Activated CD8-positive, alpha-beta memory T cell treated with anti-CD3 and anti-CD28 coated beads for 1 hour (primary cell): ENCODE results near the gene ZNF683.

Experiments used
- DNase-seq, 2 donors: peaks; one replicate each; pipeline ENCODE4 v3.0.0-alpha.2; 2020; ENCODE audit warnings: low read depth in 1 of 2; ENCODE audit errors: extremely low read depth in 1 of 2

Gene ZNF683

DNA sequence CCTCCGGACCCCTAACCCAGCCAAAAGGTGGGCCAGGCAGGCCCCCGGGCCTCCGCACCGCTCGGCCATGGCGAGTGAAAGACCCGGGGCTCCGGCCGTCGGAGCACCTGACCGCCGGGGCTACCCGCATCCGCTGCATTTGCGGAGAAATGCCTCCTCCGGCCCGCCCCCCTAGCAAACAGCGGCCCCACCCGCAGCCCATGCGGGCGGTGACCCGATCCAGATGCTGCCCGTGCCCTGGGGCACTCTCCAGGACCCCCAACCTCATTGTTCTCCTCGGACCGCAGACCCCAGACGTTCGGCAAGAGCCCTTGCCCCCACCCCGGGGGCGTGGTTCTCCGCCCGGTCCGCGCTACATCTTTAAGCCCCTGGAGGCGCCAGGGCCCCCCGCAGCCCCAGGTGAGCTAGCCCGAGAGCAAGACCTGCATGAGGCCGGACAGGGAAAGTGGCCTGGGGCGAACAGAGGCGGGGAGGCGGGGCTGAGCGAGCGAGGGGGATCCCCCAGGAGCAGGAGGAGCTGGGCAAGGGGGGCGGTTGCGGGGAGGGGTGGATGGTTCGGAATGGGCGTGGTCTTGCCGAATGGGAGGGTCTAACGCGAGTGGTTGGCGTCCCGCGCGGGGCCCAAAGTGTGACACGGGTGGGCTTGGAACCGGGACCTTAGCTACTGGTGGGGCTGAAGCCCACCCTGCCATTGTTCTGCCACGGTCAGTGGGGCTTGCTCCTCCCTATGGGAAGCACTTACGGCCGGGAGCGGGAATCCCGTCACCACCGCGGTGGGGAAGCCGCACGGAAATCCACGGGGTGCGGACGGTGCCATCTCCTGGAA lies 12.4 kb downstream of the ZNF683 start:
- DNase-seq = peak in 1 of 2 donors; percentile 29

- peak; percentile 57 to 67 for DNase-seq
Observed at GRCh38 chr1:26358411-26359384, 13.9 kb downstream of the ZNF683 start.

GRCh38 chr1:26357121-26357602 lies 15.4 kb downstream of the ZNF683 start:
- DNase-seq = no peak

- DNase-seq = no peak
Observed at GRCh38 chr1:26356106-26356505, 16.4 kb downstream of the ZNF683 start.

- no peak for DNase-seq
Observed at GRCh38 chr1:26354972-26355371, 17.6 kb downstream of the ZNF683 start.

DNA sequence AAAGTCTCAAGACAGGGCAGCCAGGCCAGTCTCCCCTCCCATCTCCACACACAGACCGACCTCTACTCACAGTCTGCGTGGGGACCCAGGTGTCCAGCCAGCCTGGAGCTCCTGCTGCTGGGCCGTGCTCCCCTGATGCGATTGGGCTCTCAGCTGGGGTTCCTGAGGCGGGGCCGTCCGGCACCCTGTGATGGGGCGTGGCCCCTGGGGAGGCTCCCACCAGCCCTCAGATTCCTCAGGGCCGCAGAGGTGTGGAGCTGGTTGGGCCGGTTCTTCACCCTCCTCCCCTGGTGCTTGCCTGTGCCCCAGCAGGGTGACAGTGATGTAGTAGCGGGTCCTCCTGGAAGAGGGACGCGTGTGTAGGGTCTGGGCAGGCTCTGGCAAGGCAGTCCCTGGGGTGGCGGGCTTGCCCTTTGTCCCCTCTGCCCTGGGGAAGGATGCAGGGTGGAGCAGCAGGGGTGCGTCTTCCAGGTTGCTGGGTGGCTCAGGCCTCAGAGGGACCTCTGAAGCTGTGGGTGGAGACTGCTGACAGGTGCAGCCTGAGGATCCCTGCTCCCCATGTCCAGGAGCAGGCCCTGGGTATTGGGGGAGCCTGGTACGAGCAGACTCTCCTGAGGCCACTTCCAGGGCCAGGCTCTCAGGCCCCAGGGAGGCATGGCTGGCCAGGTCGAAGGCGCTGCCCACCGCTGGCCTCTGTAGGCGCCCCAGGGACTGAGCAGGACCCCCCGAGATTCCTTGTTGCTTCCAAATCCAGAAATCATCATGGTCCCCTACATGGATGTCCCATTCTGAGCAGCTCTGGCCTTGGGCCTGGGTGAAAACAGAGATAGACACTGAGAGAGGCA lies 18.4 kb downstream of the ZNF683 start, which contains the start of gene CRYBG2:
Gene CRYBG2 (minus strand): TSS at position 155 of the 845 bp plus-strand sequence. CDS start 7,473 bp downstream, outside the sequence.
- DNase-seq = no peak

DNA sequence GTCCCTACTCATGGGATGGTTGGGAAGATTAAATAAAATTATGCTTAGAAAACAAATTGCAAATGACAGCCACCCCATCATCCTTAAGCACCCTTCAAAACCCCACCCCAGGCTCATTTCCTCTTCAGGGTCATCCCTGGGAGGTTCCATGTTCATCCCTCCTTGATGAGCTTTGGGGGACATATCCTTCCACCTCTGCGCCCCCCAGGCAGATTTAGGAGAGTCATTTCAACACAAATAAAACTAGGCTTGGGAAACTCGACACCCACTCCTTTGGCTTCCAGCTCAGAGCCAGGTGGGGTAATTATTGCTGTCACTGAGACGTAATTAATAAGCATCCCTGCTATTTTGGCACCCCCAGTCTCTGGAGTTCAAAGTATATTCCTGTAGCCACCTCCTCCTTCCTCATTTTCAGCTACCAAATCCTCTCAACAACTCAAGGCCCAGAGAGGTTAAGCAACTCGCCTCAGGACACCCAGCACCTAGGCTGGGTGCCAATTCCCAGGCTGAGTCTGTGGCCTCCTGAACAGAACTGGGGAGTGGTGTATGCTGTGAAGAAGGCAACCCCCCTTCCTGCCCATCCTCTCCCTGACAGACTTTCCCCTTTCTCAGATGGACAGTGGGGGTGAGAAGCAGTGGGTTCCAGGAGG lies 19.2 kb downstream of the ZNF683 start:
- no peak for DNase-seq

DNA sequence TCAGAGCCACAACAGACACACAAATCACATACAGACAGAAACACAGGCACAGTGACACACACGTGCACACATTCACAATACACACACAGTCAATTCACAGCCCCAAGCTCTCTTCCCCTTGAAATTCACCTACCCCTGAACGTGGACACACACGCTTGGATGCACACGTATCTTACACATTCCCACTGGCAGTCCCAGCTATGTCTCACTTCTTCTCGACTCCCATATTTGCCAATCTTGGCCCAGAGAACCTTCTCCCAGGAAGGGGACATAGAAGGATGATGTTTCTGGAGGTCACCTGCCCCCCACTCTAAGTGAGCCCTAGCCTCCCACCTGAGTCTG lies 20.2 kb downstream of the ZNF683 start:
- DNase-seq = no peak

GRCh38 chr1:26351590-26352337 lies 20.8 kb downstream of the ZNF683 start:
- DNase-seq = no peak

DNA sequence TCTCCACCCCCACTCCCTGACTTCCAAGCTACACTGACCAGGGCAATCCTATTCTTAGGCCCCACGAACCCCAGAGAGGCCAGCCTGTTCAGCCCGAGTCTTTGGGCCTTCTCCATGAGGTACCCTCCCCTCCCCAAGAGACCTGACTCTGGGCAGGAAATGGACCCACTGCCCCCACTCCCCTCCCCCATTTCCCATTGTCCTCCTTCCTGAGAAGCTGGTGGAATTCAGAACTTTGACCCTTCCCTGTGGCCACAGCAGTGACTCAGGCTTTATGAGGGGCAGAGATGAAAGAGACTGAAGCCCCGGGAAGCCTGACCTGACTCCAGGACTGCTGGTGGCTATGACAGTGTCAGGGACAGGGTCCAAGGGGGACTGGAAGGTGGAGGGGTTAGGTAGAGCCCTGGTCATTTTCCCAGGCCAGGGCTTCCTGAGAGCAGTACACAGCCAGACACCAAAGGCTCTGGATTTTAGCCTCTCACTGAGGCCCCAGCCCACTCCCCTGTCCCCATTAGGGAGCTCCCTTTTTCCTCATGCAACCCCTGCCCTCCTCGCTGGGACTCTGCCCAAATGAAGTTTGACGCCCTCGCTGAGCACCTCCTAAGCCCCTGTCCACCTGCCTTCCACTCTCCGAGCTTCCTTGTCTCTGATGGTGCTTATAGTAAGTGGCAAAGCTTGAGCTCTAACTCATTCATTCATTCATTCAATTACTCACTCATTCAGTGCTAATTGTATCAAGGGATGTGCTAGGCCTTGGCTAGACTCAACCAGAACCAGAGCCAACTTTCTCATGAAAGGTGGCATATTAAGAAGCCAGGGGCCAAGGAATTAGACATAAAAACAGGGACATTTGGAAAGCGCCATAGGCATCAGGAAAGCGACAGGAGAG lies 21.6 kb downstream of the ZNF683 start:
- DNase-seq = no peak

- no peak for DNase-seq
Observed at GRCh38 chr1:26350343-26350700, 22.2 kb downstream of the ZNF683 start.

DNA sequence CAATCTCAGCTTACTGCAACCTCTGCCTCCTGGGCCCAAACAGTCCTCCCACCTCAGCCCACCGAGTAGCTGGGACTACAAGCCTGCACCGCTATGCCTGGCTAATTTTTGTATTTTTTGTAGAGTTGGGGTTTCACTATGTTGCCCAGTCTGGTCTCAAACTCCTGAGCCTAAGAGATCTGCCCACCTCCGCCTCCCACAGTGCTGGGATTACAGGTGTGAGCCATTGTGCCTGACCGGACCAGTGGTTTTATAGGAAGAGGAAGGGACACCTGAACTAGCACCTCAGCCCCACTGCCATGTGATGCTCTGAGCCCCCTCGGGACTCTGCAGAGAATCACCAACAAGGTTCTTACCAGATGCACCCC lies 22.7 kb downstream of the ZNF683 start:
- DNase-seq = no peak

- no peak for DNase-seq
Observed at GRCh38 chr1:26349188-26349876, 23.2 kb downstream of the ZNF683 start.

- DNase-seq = no peak
Observed at GRCh38 chr1:26346274-26347033, 26.1 kb downstream of the ZNF683 start.

- no peak for DNase-seq
Observed at GRCh38 chr1:26345718-26346117, 26.8 kb downstream of the ZNF683 start.

GRCh38 chr1:26344147-26344920 lies 28.2 kb downstream of the ZNF683 start:
- no peak for DNase-seq
